ENCODE results near the gene KCND2. TPM values are rescaled to one million over a fixed set of nuclear protein-coding genes. Genes with fewer than 3 reads are reported as not detected.

Gene KCND2
- total RNA-seq, 2 experiments from 2014 or later, result not detected

GRCh38 chr7:120725376-120726039 is 452.5 kb downstream of the KCND2 start:
- no peaks in the 10 kb centered on the region for H3K9me3 Mint-ChIP-seq
- peaks cover 7% of the 10 kb centered on the region for H3K27me3 Mint-ChIP-seq
- no peak overlapping the region for H3K4me3 Mint-ChIP-seq
- H3K4me1 Mint-ChIP-seq, result no peaks in the 10 kb centered on the region
- no peak for DNase-seq
- no peaks in the 10 kb centered on the region for H3K36me3 Mint-ChIP-seq
- H3K27ac Mint-ChIP-seq, result no peak overlapping the region

- Mint-ChIP-seq H3K4me1 (no peaks in the 10 kb centered on the region), H3K36me3 (no peaks in the 10 kb centered on the region), H3K9me3 (no peaks in the 10 kb centered on the region), H3K27ac (no peak overlapping the region), H3K4me3 (no peak overlapping the region), H3K27me3 (peaks cover 2% of the 10 kb centered on the region)
- DNase-seq, result no peak
Observed at GRCh38 chr7:120729245-120729644, 456.3 kb downstream of the KCND2 start.

GRCh38 chr7:120731271-120731670 is 458.3 kb downstream of the KCND2 start:
- H3K27ac Mint-ChIP-seq, result no peak overlapping the region
- no peak overlapping the region for H3K4me3 Mint-ChIP-seq
- H3K4me1 Mint-ChIP-seq, result no peaks in the 10 kb centered on the region
- no peaks in the 10 kb centered on the region for H3K27me3 Mint-ChIP-seq
- no peaks in the 10 kb centered on the region for H3K9me3 Mint-ChIP-seq
- no peak for DNase-seq
- no peaks in the 10 kb centered on the region for H3K36me3 Mint-ChIP-seq

GRCh38 chr7:120732256-120732655 is 459.3 kb downstream of the KCND2 start:
- no peaks in the 10 kb centered on the region for H3K27me3 Mint-ChIP-seq
- H3K36me3 Mint-ChIP-seq, result no peaks in the 10 kb centered on the region
- no peak for DNase-seq
- H3K9me3 Mint-ChIP-seq, result no peaks in the 10 kb centered on the region
- no peaks in the 10 kb centered on the region for H3K4me1 Mint-ChIP-seq
- H3K27ac Mint-ChIP-seq, result no peak overlapping the region
- no peak overlapping the region for H3K4me3 Mint-ChIP-seq

GRCh38 chr7:120733143-120733542 is 460.2 kb downstream of the KCND2 start:
- H3K4me1 Mint-ChIP-seq, result no peaks in the 10 kb centered on the region
- no peak overlapping the region for H3K27ac Mint-ChIP-seq
- no peak for DNase-seq
- H3K4me3 Mint-ChIP-seq, result no peak overlapping the region
- H3K36me3 Mint-ChIP-seq, result no peaks in the 10 kb centered on the region
- H3K27me3 Mint-ChIP-seq, result no peaks in the 10 kb centered on the region
- H3K9me3 Mint-ChIP-seq, result no peaks in the 10 kb centered on the region

GRCh38 chr7:120733835-120734234 is 460.9 kb downstream of the KCND2 start:
- no peak for DNase-seq
- Mint-ChIP-seq H3K27me3 (no peaks in the 10 kb centered on the region), H3K4me3 (no peak overlapping the region), H3K9me3 (no peaks in the 10 kb centered on the region), H3K27ac (no peak overlapping the region), H3K36me3 (no peaks in the 10 kb centered on the region), H3K4me1 (no peaks in the 10 kb centered on the region)

GRCh38 chr7:120735791-120736190 is 462.8 kb downstream of the KCND2 start:
- Mint-ChIP-seq H3K9me3 (no peaks in the 10 kb centered on the region), H3K36me3 (no peaks in the 10 kb centered on the region), H3K4me1 (no peaks in the 10 kb centered on the region), H3K27me3 (peaks cover 4% of the 10 kb centered on the region), H3K4me3 (no peak overlapping the region), H3K27ac (no peak overlapping the region)
- DNase-seq, result no peak

- no peak for DNase-seq
- H3K27ac Mint-ChIP-seq, result no peak overlapping the region
- H3K36me3 Mint-ChIP-seq, result no peaks in the 10 kb centered on the region
- H3K9me3 Mint-ChIP-seq, result no peaks in the 10 kb centered on the region
- H3K4me1 Mint-ChIP-seq, result no peaks in the 10 kb centered on the region
- H3K4me3 Mint-ChIP-seq, result no peak overlapping the region
- peaks cover 5% of the 10 kb centered on the region for H3K27me3 Mint-ChIP-seq
Observed at GRCh38 chr7:120738816-120739215, 465.8 kb downstream of the KCND2 start.

GRCh38 chr7:120740348-120740747 is 467.4 kb downstream of the KCND2 start:
- no peak overlapping the region for H3K4me3 Mint-ChIP-seq
- H3K27ac Mint-ChIP-seq, result no peak overlapping the region
- H3K4me1 Mint-ChIP-seq, result no peaks in the 10 kb centered on the region
- H3K27me3 Mint-ChIP-seq, result peaks cover 5% of the 10 kb centered on the region
- DNase-seq, result no peak
- H3K9me3 Mint-ChIP-seq, result no peaks in the 10 kb centered on the region
- H3K36me3 Mint-ChIP-seq, result no peaks in the 10 kb centered on the region

GRCh38 chr7:120741371-120742042 is 468.5 kb downstream of the KCND2 start:
- Mint-ChIP-seq H3K4me3 (no peak overlapping the region), H3K9me3 (no peaks in the 10 kb centered on the region), H3K27ac (no peak overlapping the region)

GRCh38 chr7:120742372-120742771 is 469.4 kb downstream of the KCND2 start:
- Mint-ChIP-seq H3K36me3 (no peaks in the 10 kb centered on the region), H3K4me3 (no peak overlapping the region), H3K27me3 (peaks cover 5% of the 10 kb centered on the region), H3K27ac (no peak overlapping the region), H3K4me1 (no peaks in the 10 kb centered on the region), H3K9me3 (no peaks in the 10 kb centered on the region)
- no peak for DNase-seq

More at GRCh38 chr7:120741371-120742042, 468.5 kb downstream of the KCND2 start:
- Mint-ChIP-seq H3K27me3 (peaks cover 5% of the 10 kb centered on the region), H3K36me3 (no peaks in the 10 kb centered on the region), H3K4me1 (no peaks in the 10 kb centered on the region)
- no peak for DNase-seq

GRCh38 chr7:120743128-120743527 is 470.2 kb downstream of the KCND2 start:
- Mint-ChIP-seq H3K27me3 (peaks cover 5% of the 10 kb centered on the region), H3K4me3 (no peak overlapping the region), H3K4me1 (no peaks in the 10 kb centered on the region), H3K9me3 (no peaks in the 10 kb centered on the region), H3K27ac (no peak overlapping the region), H3K36me3 (no peaks in the 10 kb centered on the region)
- no peak for DNase-seq

- Mint-ChIP-seq H3K27ac (no peak overlapping the region), H3K27me3 (peaks cover 6% of the 10 kb centered on the region), H3K36me3 (no peaks in the 10 kb centered on the region), H3K4me1 (no peaks in the 10 kb centered on the region), H3K9me3 (no peaks in the 10 kb centered on the region), H3K4me3 (no peak overlapping the region)
- no peak for DNase-seq
Observed at GRCh38 chr7:120760050-120760449, 487.1 kb downstream of the KCND2 start.

GRCh38 chr7:120760851-120761250 is 487.9 kb downstream of the KCND2 start:
- Mint-ChIP-seq H3K27me3 (peaks cover 4% of the 10 kb centered on the region), H3K9me3 (no peaks in the 10 kb centered on the region), H3K4me1 (no peaks in the 10 kb centered on the region), H3K27ac (no peak overlapping the region), H3K36me3 (no peaks in the 10 kb centered on the region), H3K4me3 (no peak overlapping the region)
- no peak for DNase-seq

GRCh38 chr7:120770206-120770605 is 497.2 kb downstream of the KCND2 start:
- Mint-ChIP-seq H3K27ac (no peak overlapping the region), H3K27me3 (peaks cover 3% of the 10 kb centered on the region), H3K36me3 (no peaks in the 10 kb centered on the region), H3K4me3 (no peak overlapping the region), H3K4me1 (no peaks in the 10 kb centered on the region), H3K9me3 (no peaks in the 10 kb centered on the region)
- DNase-seq, result no peak

GRCh38 chr7:120774481-120774880 is 501.5 kb downstream of the KCND2 start:
- no peak overlapping the region for H3K27ac Mint-ChIP-seq
- DNase-seq, result no peak
- H3K27me3 Mint-ChIP-seq, result peaks cover 6% of the 10 kb centered on the region
- H3K9me3 Mint-ChIP-seq, result no peaks in the 10 kb centered on the region
- H3K36me3 Mint-ChIP-seq, result no peaks in the 10 kb centered on the region
- no peak overlapping the region for H3K4me3 Mint-ChIP-seq
- no peaks in the 10 kb centered on the region for H3K4me1 Mint-ChIP-seq

All from activated naive CD8-positive, alpha-beta T cell treated with anti-CD3 and anti-CD28 coated beads for 36 hours (primary cell).